Measurements from ENCODE around the gene HLF.

The HLF gene

DNA sequence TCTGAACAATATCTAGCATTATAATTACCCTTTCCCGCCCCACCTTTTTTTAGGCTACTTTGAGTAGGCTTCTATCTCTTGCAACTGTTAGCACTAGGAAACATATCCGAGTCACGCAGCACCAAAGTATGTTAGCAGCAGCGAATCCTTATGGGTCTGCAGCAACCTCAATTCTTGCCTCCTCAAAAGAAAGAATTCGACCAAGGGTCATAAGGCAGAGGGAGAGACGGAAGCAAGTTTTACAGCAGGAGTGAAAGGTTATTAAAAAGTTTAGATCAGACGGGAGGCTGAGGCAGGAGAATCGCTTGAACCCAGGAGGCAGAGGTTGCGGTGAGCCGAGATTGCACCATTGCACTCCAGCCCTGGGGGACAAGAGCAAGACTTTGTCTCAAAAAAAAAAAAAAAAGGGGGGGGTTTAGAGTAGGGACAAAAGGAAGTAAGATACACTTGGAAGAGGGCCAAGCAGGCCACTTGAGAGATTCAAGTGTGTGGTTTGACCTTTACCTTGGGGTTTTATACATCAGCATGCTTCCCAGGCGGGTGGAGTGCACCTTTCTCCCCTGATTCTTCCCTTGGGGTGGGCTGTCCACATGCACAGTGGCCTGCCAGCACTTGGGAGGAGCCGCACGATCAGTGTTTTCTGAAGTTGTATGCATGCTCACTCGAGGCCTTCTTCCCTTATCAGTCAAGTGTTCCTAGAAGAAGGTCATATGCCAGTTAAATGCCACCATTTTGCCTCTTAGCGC lies 67.7 kb downstream of the HLF start:
- DNase-seq = peak; percentile 25

- DNase-seq = no peak
These were observed 69.5 kb downstream of the HLF start for GRCh38 chr17:55334285-55334684.

DNA sequence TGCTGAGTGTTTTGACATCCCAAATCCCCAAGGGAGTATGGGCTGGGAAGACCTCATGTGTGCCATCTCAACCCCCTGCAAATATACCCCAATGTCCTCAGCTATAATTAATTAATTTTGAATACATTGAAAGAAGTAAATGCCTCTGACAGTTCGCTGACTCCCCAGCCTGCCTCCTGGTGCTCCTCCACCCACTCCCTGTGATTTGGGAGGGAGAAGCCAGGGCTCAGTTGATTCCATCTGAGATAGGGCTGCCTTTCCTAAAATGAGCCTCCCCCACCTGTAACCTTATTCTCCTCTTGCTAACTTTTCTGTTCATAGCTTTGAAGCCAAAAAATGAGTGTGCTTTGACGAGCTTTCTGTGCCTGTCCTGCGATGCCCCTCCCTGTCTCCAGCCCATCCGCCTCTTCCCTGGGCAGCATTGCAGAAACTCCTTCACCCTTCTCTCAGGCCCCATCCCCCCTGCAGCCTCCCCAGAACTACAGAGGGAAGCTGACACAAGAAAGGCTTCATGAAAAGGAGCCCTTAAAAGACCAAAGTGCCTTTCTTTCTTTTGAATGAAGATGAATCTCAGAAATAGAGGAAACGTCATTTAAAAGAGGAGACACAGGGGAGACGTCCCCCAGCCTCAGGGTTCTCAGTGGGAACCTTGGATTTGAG lies 70.3 kb downstream of the HLF start:
- DNase-seq = no peak

- no peak for DNase-seq
These were observed 70.9 kb downstream of the HLF start for GRCh38 chr17:55335625-55336024.

GRCh38 chr17:55336426-55336825 lies 71.7 kb downstream of the HLF start:
- no peak for DNase-seq

- no peak for DNase-seq
These were observed 75.4 kb downstream of the HLF start for GRCh38 chr17:55340176-55340575.

- no peak for DNase-seq
These were observed 75.9 kb downstream of the HLF start for GRCh38 chr17:55340686-55341085.

DNA sequence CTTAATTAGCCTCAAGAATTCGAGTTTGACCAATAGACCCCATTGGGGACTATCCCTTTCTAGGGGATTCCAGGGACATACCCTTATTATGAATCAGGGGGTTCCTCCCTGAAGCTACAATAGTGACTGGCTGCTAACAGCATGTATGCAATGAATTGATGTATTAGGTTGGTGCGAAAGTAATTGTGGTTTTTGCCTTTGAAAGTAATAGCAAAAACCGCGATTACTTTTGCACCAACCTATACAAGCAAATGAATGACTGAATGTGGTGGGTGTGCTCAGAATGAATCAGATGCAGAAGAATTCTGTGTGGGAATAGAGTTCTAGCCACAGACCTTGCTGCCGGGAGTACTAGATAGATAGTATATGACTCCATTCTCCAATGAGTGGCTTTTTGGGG lies 76.7 kb downstream of the HLF start:
- DNase-seq = no peak

DNA sequence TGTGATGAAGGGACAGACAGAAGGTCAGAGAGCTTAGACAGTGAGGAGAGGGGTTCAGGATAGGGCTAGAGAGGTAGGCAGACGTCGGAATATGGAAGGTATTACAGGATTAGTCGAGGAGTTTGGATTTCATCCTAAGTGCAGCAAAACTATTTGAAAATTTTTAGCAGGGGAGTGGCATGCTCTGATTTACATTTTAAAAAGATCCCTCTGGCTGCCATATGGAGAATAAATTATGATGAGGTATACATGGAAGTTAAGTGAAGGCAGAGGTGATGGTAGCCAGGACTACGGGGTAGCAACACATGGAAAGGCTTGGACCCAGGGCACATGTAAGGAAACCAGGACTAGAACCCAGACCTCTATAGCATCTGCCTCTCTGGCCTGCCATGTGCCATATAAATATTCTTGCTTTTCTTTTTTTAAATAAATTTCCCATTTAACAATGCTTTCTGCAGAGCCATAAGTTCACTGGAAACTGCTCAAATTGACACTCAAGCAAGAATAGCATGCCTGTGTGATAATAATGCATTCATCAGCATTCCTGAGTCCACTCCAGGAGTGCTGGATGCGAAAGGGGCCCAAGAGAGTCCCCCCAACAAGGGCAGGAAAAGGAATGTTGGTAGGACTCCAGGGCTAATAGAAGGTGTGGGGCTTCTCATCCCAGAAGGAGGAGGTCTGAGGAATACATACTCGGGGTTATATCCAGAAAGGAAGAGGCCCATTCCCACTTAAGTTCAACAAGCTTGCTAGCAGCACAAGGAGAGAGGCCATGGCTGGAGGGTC lies 78.2 kb downstream of the HLF start:
- no peak for DNase-seq

DNA sequence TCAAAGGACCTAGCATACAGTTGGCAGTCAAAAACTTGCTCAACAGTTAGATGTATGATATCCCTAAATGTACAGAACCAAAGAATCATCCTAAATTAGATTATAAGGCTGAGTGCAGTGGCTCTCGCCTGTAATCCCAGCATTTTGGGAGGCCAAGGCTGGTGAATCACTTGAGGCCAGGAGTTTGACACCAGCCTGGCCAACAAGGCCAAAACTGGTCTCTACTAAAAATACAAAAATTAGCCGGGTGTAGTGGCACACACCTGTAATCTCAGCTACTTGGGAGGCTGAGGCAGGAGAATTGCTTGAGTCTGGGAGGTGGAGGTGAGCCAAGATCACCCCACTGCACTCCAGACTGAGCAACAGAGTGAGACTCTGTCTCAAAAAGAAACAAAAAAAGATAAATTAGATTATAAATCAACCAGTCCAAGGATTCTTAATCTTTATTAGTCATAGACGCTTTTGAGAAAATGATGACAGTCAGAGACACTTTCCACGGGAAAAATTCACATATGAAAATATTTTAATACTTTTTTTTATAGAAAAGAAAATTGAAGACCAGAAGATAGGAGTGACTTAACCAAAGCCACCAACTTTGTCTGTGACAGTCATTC lies 79.2 kb downstream of the HLF start:
- no peak for DNase-seq

GRCh38 chr17:55344514-55344997 lies 79.8 kb downstream of the HLF start:
- DNase-seq = peak; percentile 93

DNA sequence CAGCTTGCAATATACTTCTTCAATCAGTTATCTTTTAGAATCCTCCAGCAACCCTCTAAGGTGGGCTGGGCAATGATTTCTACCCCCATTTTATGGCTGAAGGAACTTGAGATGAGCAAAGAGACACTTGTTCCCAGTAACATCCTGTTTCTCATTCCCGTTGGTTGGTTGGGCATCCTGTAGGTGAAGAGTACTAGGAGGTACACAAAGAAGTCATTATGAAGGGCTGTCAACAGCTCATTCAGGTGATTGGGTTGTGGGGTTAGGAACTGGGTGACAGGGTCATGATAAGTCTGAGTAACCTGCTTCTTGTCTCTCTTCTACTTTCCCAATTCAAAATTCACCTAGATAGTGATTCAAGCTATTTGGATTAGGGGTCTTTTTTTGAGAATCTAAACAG lies 80.4 kb downstream of the HLF start:
- DNase-seq = no peak

DNA sequence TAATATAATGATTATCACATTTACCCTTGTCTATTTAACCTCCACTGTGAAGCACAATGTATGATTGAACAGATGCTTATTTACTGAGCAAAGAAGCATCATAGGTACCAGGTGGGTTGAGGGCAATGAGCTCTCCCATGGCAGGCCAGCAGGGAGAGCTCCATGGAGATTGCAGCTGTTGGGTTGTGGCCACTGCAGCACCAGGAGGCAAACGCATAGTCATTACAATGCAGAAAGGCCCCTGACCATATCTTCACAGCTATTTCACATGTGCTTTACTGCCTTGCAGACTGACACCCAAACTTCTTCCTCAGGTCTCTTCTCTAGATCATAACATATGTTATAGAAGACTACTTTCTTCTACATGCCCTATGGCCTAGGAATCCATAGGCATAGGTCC lies 81.9 kb downstream of the HLF start:
- DNase-seq = no peak

DNA sequence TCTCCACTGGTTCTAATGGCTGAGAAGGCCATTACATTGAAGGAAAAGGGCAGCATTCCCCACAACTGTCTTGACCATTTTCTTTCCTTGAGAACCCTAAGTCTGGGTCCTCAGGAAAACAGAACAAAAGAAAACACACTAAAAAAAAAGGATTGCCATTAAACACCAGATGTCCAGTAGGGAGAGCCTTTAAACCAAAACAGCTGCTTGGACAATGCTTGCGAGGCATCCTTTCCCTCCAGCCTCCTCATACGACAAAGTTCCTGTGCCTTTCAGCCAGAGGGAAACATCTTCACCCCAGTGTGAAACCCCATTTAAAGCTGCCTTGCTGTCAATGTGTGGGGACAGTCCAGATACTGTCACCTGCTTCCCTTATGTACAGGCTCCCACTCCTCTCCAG lies 82.6 kb downstream of the HLF start:
- DNase-seq = no peak

GRCh38 chr17:55348749-55349354 lies 84.1 kb downstream of the HLF start:
- peak; percentile 81 for DNase-seq

GRCh38 chr17:55350825-55351205 lies 86.1 kb downstream of the HLF start:
- DNase-seq = no peak

DNA sequence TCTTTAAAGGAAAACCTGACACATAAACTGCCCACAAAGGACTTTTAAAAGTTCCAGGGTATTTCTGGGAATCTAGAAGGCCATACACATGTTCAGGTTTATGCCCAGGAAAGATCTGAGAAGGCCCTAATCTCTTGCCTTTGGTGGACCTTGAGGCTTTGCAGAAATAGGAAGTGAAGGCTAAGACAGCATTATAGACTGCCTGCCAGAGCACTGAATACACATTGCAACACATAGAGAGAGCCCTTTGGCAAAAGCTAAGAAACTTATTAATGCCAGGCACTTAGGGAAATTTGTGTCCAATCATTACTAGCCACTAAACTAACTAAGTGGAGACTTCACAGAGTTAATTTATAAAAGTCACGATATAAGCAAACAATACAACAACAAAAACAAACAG lies 86.5 kb downstream of the HLF start:
- DNase-seq = peak; percentile 44

DNA sequence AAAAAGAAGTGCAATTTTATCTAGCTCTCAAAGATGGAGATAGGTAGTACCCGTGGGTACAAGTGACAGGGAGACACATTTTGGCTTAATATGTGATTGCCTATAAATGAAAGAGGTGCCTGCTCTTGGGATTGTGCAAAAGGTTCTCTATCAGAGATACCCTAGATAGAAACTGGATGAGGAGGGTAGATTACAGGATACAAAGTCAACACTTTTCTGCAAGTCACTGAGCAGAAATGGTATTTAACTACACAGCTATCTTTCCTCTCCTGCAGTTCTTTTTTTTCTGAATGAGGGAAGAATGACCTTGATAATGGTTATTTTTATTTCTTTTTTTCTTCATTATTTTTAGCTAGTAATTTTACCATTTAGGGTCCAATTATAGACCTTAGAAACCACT lies 89.2 kb downstream of the HLF start:
- DNase-seq = no peak

DNA sequence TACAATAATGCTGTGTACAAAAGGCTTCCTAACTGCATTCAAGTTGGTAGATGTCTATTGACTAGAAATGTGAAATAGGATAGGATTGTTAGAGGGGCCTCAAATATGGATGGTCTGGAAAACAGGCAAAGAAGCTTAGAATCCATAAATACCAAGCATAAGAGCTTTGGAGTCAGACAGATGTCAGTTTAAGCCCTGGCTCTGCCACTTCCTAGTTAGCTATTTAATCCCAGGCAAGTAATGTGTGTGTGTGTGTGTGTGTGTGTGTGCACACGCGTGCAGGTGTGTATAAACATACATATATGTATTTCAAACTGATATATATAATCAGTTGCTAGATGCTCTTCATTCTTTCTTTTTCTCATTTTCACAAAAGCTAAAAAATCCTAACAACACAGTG lies 90.2 kb downstream of the HLF start:
- no peak for DNase-seq

DNA sequence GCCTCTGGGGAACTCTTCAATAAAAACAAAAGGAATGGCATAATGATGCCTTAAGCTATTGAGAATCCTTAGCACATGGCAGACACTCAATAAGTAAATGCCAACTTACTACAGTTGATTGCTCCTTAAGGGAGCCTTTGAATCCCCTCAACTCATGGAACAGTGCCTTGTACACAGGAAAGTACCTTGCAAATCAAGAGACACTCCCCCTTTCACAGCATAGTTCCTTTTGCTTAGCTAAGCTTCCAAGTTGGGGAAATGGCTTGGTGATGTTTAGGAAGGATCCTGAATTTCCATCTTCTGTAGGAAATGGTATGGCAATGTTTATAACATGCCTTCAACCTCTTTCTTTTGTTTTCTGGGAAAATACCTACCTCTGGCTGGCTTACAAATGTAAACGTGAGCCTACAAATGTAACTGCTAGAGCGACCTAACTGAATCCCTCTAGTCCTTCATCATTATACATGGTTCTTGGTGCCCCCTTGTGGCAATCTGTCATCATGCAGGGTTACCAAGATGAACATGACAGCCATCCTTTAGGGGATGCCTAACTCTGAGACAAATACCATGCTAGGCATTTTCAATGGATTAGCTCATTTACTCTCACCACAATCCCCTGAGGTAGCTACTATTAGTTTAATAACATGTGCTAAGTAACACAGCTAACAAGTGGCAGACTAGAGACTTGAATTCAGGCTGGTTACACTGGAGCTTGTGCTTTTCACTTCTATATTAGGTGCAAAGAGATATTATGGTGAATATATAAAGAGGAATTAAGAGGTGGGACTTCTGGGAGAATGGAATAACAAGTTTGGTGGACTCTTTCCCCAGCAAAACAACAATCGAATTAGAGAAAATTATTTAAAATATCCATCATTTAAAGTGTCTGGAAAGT lies 91.9 kb downstream of the HLF start:
- DNase-seq = peak; percentile 91

GRCh38 chr17:55360971-55361370 lies 96.2 kb downstream of the HLF start:
- DNase-seq = no peak

- no peak for DNase-seq
These were observed 98.3 kb downstream of the HLF start for GRCh38 chr17:55363033-55363432.

Measured in hematopoietic multipotent progenitor cell treated with erythropoietin and hydrocortisone succinate and interleukin-3 and kit ligand, for 4 days (in vitro differentiated cells).